WI38 (cell line): ENCODE measurements around the gene FOXO3.

Experiments used
- H3K4me3 ChIP-seq: 2 replicates; pipeline ENCODE4 v1.5.1; 2011; ENCODE audit warnings: low read depth, mild to moderate bottlenecking, control low read depth, low read length
- TF ChIP-seq, protein P1 (sequence below): IDR thresholded peaks from 2 replicates; pipeline ENCODE4 v1.5.1; 2012; ENCODE audit warnings: low read depth, mild to moderate bottlenecking, control low read depth, low read length

The FOXO3 gene

DNA sequence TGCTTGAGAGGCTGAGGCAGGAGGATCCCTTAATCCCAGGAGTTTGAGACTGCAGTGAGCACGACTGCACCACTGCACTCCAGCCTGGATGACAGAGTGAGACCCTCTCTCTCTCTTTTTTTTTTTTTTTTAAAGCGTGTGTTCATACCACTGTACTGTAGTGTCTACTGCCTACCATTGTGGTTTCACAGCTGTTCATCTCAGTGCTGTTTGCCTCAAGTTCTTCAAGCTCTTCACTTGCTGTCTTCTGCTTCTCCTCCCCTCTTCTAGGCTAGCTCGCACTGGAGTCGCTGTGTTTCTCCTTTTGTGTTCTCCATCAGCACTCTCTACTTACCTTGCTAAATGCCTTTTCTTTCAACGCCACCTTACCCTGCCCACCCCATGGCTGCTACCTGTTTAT lies 7.4 kb downstream of the FOXO3 start:
- no peak overlapping the region for H3K4me3 ChIP-seq
- TF ChIP-seq, protein P1, sequence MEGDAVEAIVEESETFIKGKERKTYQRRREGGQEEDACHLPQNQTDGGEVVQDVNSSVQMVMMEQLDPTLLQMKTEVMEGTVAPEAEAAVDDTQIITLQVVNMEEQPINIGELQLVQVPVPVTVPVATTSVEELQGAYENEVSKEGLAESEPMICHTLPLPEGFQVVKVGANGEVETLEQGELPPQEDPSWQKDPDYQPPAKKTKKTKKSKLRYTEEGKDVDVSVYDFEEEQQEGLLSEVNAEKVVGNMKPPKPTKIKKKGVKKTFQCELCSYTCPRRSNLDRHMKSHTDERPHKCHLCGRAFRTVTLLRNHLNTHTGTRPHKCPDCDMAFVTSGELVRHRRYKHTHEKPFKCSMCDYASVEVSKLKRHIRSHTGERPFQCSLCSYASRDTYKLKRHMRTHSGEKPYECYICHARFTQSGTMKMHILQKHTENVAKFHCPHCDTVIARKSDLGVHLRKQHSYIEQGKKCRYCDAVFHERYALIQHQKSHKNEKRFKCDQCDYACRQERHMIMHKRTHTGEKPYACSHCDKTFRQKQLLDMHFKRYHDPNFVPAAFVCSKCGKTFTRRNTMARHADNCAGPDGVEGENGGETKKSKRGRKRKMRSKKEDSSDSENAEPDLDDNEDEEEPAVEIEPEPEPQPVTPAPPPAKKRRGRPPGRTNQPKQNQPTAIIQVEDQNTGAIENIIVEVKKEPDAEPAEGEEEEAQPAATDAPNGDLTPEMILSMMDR: no peak

DNA sequence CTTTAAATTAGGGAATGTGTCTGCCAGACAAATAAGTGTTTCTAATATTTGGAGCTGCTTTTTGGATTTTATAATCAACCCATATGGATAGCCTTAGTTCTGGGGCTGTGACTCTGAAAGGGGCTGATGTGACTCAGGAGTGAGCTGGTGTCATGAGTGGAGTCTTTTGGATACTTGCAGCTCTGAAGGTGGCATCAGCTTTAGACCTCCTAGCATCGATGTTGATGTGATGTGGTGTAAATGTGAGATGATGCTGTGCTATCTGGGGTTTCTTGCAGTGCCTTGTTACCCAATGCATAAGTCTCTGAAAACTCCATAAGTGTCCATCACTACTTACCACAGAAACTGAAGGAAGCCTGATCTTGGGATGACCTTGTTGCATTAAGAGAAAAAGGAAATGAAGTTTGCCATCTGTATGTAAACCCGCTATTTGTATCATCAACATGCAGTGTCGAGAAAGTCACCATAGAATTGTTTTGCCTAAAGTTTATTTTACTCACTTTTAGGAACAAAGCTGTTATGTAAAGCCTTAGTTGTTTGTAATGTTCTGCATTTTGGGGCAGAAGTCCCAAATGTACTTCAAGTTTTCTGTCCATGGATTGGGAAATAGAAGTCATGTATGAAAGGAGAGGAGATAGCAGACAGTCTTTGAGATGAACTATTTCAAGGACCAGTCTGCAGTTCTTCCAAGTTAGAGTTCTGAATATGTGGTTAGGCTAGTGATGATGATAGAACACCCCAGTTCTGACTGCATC lies 8.0 kb downstream of the FOXO3 start:
- H3K4me3 ChIP-seq: no peak overlapping the region
- TF ChIP-seq, protein P1: no peak

DNA sequence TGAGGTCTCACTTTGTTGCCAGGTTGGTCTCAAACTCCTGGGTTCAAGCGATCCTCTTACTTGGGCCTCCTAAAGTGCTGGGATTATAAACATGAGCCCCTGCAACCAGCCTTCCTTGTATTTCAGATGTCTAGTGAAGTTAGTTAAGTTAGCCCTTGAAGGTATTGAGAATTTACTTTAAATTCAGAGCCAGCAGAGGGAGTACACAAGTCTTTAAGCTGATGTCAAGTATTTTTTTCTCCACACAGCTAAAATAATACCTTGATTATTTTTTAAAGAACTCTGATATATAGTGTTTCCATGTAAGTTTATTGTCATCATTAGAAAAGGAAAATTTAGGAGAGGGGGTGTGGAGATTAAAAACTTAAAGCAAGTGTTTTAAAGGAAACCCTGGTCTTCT lies 9.8 kb downstream of the FOXO3 start:
- no peak overlapping the region for H3K4me3 ChIP-seq
- TF ChIP-seq, protein P1: no peak

DNA sequence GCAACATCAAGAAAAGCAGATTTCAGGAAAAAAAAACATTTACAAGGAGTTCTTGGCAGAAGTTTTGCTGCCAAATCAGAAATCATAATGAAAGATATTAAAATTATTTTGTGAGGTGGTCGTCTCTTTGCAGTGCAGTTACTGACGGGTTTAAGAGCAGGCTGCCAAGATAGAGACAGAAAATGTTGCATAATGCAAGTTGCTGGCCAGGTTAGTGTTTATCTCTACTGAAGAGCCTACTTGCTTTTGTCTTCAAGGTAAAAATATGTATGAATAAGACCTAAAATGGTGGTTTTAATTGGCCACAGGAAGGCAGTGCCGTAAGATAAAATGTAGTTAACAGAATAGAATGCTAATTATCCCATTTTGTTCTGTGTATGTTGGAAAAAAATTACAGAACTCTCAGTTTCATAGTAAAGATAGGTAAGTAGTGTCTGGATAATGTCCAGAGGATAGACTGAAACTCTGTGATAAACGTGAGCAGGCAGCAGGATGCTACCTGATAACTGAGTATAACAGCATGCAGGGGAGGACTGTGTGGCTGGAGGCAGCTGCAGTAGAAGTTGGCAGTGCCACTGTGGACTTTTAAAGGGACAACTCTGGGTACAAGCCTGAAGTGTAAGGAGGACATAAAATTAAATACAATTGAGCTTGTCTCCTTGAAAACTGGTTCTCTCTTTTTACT lies 13.9 kb downstream of the FOXO3 start:
- no peak overlapping the region for H3K4me3 ChIP-seq
- TF ChIP-seq, protein P1: no peak

DNA sequence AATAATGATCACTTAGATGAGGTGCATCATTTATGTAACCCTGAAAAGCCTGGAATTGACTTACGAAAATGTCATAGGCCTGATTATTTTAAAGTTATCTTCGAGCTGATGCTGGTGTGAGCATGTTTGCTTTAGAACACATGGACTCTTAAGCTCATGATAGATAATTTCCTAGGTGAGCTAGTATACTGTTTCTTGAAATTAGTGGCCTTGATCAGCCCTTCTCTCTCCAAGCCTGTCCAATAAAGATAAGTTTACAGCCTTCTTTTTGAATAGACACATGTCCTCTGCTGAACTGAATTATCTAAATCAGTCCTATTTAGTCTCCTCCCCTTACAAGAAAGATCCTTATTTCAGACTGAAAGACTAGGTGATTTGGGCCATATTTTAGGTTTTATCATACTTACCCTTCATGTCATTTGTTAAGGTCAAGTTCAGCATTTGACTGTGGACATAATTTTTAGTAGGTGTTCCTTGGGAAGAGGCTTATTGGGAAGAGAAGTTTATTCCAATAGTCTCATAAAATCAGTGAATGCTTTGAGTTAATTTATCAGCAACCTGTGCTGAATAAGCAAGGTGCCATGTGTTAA lies 15.3 kb downstream of the FOXO3 start:
- H3K4me3 ChIP-seq: no peak overlapping the region
- TF ChIP-seq, protein P1: no peak

DNA sequence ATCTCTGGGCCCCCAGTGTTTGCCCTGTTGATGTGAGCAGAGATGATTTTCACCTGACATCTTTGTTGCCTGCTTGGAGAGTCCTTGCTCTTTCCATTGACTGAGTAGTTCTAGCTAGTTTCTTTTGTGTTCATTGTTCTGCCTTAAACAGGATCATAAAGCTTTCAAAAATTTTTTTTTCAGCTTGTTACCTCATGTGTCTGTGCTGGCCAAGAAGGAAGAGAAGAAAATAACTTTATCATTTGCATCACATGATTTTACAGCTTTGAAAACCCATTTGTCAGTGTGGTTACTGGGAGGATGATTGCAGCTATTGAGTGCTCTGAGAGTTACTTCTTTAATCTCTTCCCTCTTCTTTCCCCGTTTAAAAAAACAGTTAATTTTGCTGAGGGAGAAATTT lies 16.0 kb downstream of the FOXO3 start:
- H3K4me3 ChIP-seq: no peak overlapping the region
- TF ChIP-seq, protein P1: no peak

DNA sequence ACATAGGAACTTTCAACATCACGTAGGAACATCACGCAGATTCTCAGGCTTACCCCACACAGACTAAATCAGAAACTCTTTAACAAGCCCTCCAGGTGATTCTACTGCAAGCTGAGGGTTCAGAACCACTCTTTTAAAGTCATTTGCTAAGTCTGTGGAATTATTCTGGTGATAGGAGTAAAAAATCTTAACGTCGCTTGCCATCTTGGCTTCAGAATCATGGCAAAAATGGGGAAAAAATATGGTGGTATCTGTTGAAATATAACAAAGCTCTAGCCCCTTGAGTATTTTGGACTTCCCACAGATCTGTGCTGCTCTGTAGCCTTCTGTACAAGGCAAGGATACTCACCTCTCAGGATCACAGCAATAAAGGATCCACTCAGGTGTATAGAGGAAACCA lies 17.4 kb downstream of the FOXO3 start:
- H3K4me3 ChIP-seq: no peak overlapping the region
- TF ChIP-seq, protein P1: no peak
